Trophoblast cell (in vitro differentiated cells and primary cell): Measurements from ENCODE around the gene EFNA3.

Experiments used
- DNase-seq, 2 donors: peaks; one replicate each; pipeline ENCODE4 v3.0.0-alpha.2; 2016
- H2AFZ ChIP-seq: 2 replicates; pipeline ENCODE4 v1.6.1; 2013; ENCODE audit warnings: low read length, moderate library complexity, mild to moderate bottlenecking; ENCODE audit not compliant: insufficient read depth, poor library complexity
- H2AK5ac ChIP-seq: 2 replicates; pipeline ENCODE4 v1.6.1; 2013; ENCODE audit warnings: mild to moderate bottlenecking, low read length
- H2BK120ac ChIP-seq: 2 replicates; pipeline ENCODE4 v1.6.1; 2013; ENCODE audit warnings: low read length, mild to moderate bottlenecking, moderate library complexity; ENCODE audit not compliant: insufficient read depth, poor library complexity
- H2BK12ac ChIP-seq: 2 replicates; pipeline ENCODE4 v1.6.1; 2013; ENCODE audit warnings: mild to moderate bottlenecking, low read length, moderate library complexity
- H2BK5ac ChIP-seq: 2 replicates; pipeline ENCODE4 v1.6.1; 2013; ENCODE audit warnings: low read length, low read depth, moderate library complexity, mild to moderate bottlenecking; ENCODE audit not compliant: poor library complexity
- H3K14ac ChIP-seq: 2 replicates; pipeline ENCODE4 v1.6.1; 2013; ENCODE audit warnings: mild to moderate bottlenecking, low read length
- H3K18ac ChIP-seq: 2 replicates; pipeline ENCODE4 v1.6.1; 2013; ENCODE audit warnings: mild to moderate bottlenecking, low read length
- H3K23ac ChIP-seq: 2 replicates; pipeline ENCODE4 v1.6.1; 2013; ENCODE audit warnings: low read length
- H3K27ac ChIP-seq: 2 replicates; pipeline ENCODE4 v1.5.1; 2013; ENCODE audit warnings: low read depth, mild to moderate bottlenecking, inconsistent platforms, low read length, moderate library complexity
- H3K27me3 ChIP-seq: 2 replicates; pipeline ENCODE4 v1.6.1; 2013; ENCODE audit warnings: inconsistent platforms, mild to moderate bottlenecking, low read length, moderate library complexity; ENCODE audit not compliant: insufficient read depth
- H3K36me3 ChIP-seq, 2 experiments: 1 replicate in 1 of 2; 2 replicates in 1 of 2; pipeline ENCODE4 v1.6.1; 2013; ENCODE audit warnings: low read length in 2 of 2, mild to moderate bottlenecking in 2 of 2, moderate library complexity in 1 of 2; ENCODE audit not compliant: insufficient read depth in 2 of 2, control insufficient read depth in 1 of 2
- H3K4ac ChIP-seq: 2 replicates; pipeline ENCODE4 v1.6.1; 2013; ENCODE audit warnings: low read depth, mild to moderate bottlenecking, low read length, moderate library complexity
- H3K4me1 ChIP-seq, 2 experiments: 1 replicate in 1 of 2; 2 replicates in 1 of 2; pipeline ENCODE4 v1.6.1; 2013; ENCODE audit warnings: low read length in 2 of 2, mild to moderate bottlenecking in 2 of 2, moderate library complexity in 1 of 2; ENCODE audit not compliant: insufficient read depth in 2 of 2, control insufficient read depth in 1 of 2
- H3K4me2 ChIP-seq: 2 replicates; pipeline ENCODE4 v1.6.1; 2013; ENCODE audit warnings: inconsistent platforms, mild to moderate bottlenecking, low read length, moderate library complexity
- H3K4me3 ChIP-seq: 2 replicates; pipeline ENCODE4 v1.5.1; 2013; ENCODE audit warnings: mild to moderate bottlenecking, low read depth, low read length, inconsistent platforms
- H3K79me1 ChIP-seq: one replicate; pipeline ENCODE4 v1.6.1; 2013; ENCODE audit warnings: low read length
- H3K79me2 ChIP-seq: 2 replicates; pipeline ENCODE4 v1.6.1; 2013; ENCODE audit warnings: low read length, mild to moderate bottlenecking; ENCODE audit not compliant: control insufficient read depth, insufficient read depth, poor library complexity
- H3K9ac ChIP-seq: 2 replicates; pipeline ENCODE4 v1.6.1; 2013; ENCODE audit warnings: mild to moderate bottlenecking, low read length
- H3K9me3 ChIP-seq: 2 replicates; pipeline ENCODE4 v1.6.1; 2013; ENCODE audit warnings: low read depth, mild to moderate bottlenecking, control low read depth, inconsistent platforms, low read length; ENCODE audit not compliant: insufficient read depth
- H4K12ac ChIP-seq: 2 replicates; pipeline ENCODE4 v1.6.1; 2013; ENCODE audit warnings: low read depth, mild to moderate bottlenecking, low read length, moderate library complexity
- H4K8ac ChIP-seq: 2 replicates; pipeline ENCODE4 v1.6.1; 2013; ENCODE audit warnings: low read depth, mild to moderate bottlenecking, low read length, moderate library complexity
- H4K91ac ChIP-seq: one replicate; pipeline ENCODE4 v1.6.1; 2013; ENCODE audit warnings: low read depth, mild to moderate bottlenecking, low read length, moderate library complexity
- WGBS: extraction: QIAGEN DNeasy Blood & Tissue Kit; methylation state at CpG from one replicate; pipeline ENCODE4 v1.1.7; 2013; ENCODE audit warnings: missing lambda C conversion rate; ENCODE audit not compliant: insufficient read length, insufficient coverage; ENCODE audit errors: extremely low coverage; 5-methylcytosine and 5-hydroxymethylcytosine counted together

The EFNA3 gene

GRCh38 chr1:155127967-155128754 is 49.5 kb downstream of the EFNA3 start:
- H4K8ac ChIP-seq, result peak overlapping the region; percentile 64
- H2BK5ac ChIP-seq, result peak overlapping the region; percentile 98
- peak overlapping the region; percentile 99 for H3K27ac ChIP-seq
- H3K79me2 ChIP-seq, result peaks cover 33% of the 10 kb centered on the region
- H3K4me2 ChIP-seq, result peak overlapping the region; percentile 75
- peaks cover 16 to 18% of the 10 kb centered on the region in 2 experiments for H3K36me3 ChIP-seq
- peak overlapping the region; percentile 8 for H2AFZ ChIP-seq
- peak overlapping the region; percentile 99 for H4K91ac ChIP-seq
- H3K4ac ChIP-seq, result peak overlapping the region; percentile 91
- H3K9ac ChIP-seq, result peak overlapping the region; percentile 95
- H3K27me3 ChIP-seq, result no peaks in the 10 kb centered on the region
- peaks cover 57% of the 10 kb centered on the region for H3K79me1 ChIP-seq
- peak overlapping the region; percentile 77 for H3K18ac ChIP-seq
- peak overlapping the region; percentile 44 for H4K12ac ChIP-seq
- peak overlapping the region; percentile 82 for H2BK120ac ChIP-seq
- H3K14ac ChIP-seq, result peak overlapping the region; percentile 93
- H3K9me3 ChIP-seq, result peaks cover 2% of the 10 kb centered on the region
- no CpG with 5 or more reads among the region's 17 CpGs for WGBS
- no peak for DNase-seq
- H3K23ac ChIP-seq, result no peak overlapping the region
- H3K4me1 ChIP-seq, result peaks cover 35 to 45% of the 10 kb centered on the region in 2 experiments
- H2AK5ac ChIP-seq, result peak overlapping the region; percentile 61
- H3K4me3 ChIP-seq, result peak overlapping the region; percentile 81
- peak overlapping the region; percentile 25 for H2BK12ac ChIP-seq

- peak overlapping the region; percentile 95 for H2BK120ac ChIP-seq
- peak in 1 of 2 donors; percentile 31 for DNase-seq
- WGBS, result no CpG with 5 or more reads among the region's 14 CpGs
- H3K27ac ChIP-seq, result peak overlapping the region; percentile 99
- peaks cover 33% of the 10 kb centered on the region for H3K79me2 ChIP-seq
- H3K4me1 ChIP-seq, result peaks cover 41 to 50% of the 10 kb centered on the region in 2 experiments
- peaks cover 2% of the 10 kb centered on the region for H3K9me3 ChIP-seq
- peak overlapping the region; percentile 75 for H3K4me2 ChIP-seq
- peak overlapping the region; percentile 71 for H4K12ac ChIP-seq
- H2BK5ac ChIP-seq, result peak overlapping the region; percentile 98
- H3K18ac ChIP-seq, result peak overlapping the region; percentile 91
- H2AFZ ChIP-seq, result peak overlapping the region; percentile 27
- H2AK5ac ChIP-seq, result peak overlapping the region; percentile 92
- H3K9ac ChIP-seq, result peak overlapping the region; percentile 95
- peak overlapping the region; percentile 99 for H4K91ac ChIP-seq
- peaks cover 23 to 25% of the 10 kb centered on the region in 2 experiments for H3K36me3 ChIP-seq
- peak overlapping the region; percentile 29 for H2BK12ac ChIP-seq
- no peak overlapping the region for H3K23ac ChIP-seq
- peak overlapping the region; percentile 81 for H3K4me3 ChIP-seq
- no peaks in the 10 kb centered on the region for H3K27me3 ChIP-seq
- peak overlapping the region; percentile 88 for H4K8ac ChIP-seq
- peak overlapping the region; percentile 95 for H3K14ac ChIP-seq
- H3K4ac ChIP-seq, result peak overlapping the region; percentile 91
- H3K79me1 ChIP-seq, result peaks cover 57% of the 10 kb centered on the region
Observed at GRCh38 chr1:155128755-155129473, 50.3 kb downstream of the EFNA3 start.

GRCh38 chr1:155130272-155131006 is 51.8 kb downstream of the EFNA3 start:
- no CpG with 5 or more reads among the region's 6 CpGs for WGBS
- H3K27ac ChIP-seq, result peak overlapping the region; percentile 99
- H4K91ac ChIP-seq, result peak overlapping the region; percentile 97
- H3K36me3 ChIP-seq, result peaks cover 30 to 33% of the 10 kb centered on the region in 2 experiments
- peaks cover 53% of the 10 kb centered on the region for H3K79me1 ChIP-seq
- no peak overlapping the region for H2AFZ ChIP-seq
- no peaks in the 10 kb centered on the region for H3K27me3 ChIP-seq
- peak overlapping the region; percentile 88 for H2BK5ac ChIP-seq
- H3K4ac ChIP-seq, result peak overlapping the region; percentile 57
- H3K79me2 ChIP-seq, result peaks cover 34% of the 10 kb centered on the region
- peak overlapping the region; percentile 56 for H3K14ac ChIP-seq
- peak overlapping the region; percentile 9 for H2AK5ac ChIP-seq
- peak overlapping the region; percentile 81 for H3K9ac ChIP-seq
- peak overlapping the region; percentile 8 for H2BK12ac ChIP-seq
- H4K12ac ChIP-seq, result no peak overlapping the region
- DNase-seq, result no peak
- H3K4me2 ChIP-seq, result peak overlapping the region; percentile 75
- peak overlapping the region; percentile 62 for H2BK120ac ChIP-seq
- H3K23ac ChIP-seq, result no peak overlapping the region
- peak overlapping the region; percentile 67 for H3K4me3 ChIP-seq
- peaks cover 41 to 45% of the 10 kb centered on the region in 2 experiments for H3K4me1 ChIP-seq
- peak overlapping the region; percentile 30 for H3K18ac ChIP-seq
- peak overlapping the region; percentile 14 for H4K8ac ChIP-seq
- peaks cover 2% of the 10 kb centered on the region for H3K9me3 ChIP-seq

- Histone ChIP-seq H3K27me3 (no peaks in the 10 kb centered on the region), H2BK5ac (peak overlapping the region; percentile 33), H3K36me3 (peaks cover 31 to 33% of the 10 kb centered on the region in 2 experiments), H2AK5ac (peak overlapping the region; percentile 54), H3K23ac (no peak overlapping the region), H3K4ac (peak overlapping the region; percentile 73), H3K27ac (peak overlapping the region; percentile 99), H3K9ac (no peak overlapping the region), H2AFZ (no peak overlapping the region), H3K4me2 (peak overlapping the region; percentile 75), H3K79me1 (peaks cover 52% of the 10 kb centered on the region), H2BK12ac (peak overlapping the region; percentile 63), H4K12ac (no peak overlapping the region), H4K91ac (peak overlapping the region; percentile 25), H3K18ac (peak overlapping the region; percentile 56), H3K79me2 (peaks cover 37% of the 10 kb centered on the region), H3K14ac (peak overlapping the region; percentile 38), H3K4me3 (no peak overlapping the region), H3K4me1 (peaks cover 32 to 37% of the 10 kb centered on the region in 2 experiments), H2BK120ac (peak overlapping the region; percentile 26), H3K9me3 (peaks cover 2% of the 10 kb centered on the region), H4K8ac (no peak overlapping the region)
- WGBS, result no CpG with 5 or more reads among the region's 8 CpGs
- no peak for DNase-seq
Observed at GRCh38 chr1:155131285-155131684, 52.6 kb downstream of the EFNA3 start.
